ENCODE results near the gene TRNP1. TPM values are rescaled to one million over a fixed set of nuclear protein-coding genes. Genes with fewer than 3 reads are reported as not detected.

The TRNP1 gene
- 10 to 100 TPM; 14.3 to 21.2 TPM for total RNA-seq
- 9.0 TPM for polyA plus RNA-seq (2013, experiment 1 of 2)
- 8.0 TPM for polyA plus RNA-seq (2013, experiment 2 of 2)
- long read RNA-seq, experiment 1, transcript TRNP1-201 (2 exons, 1,958 nt) = major isoform, 9 of 9 reads
- long read RNA-seq, experiment 1, partial matches to known transcripts = 0 of 9 reads
- long read RNA-seq, experiment 1, other reads (novel, unspliced or antisense) = 0 of 9 reads
- long read RNA-seq, experiment 2, transcript TRNP1-201 (2 exons, 1,958 nt) = major isoform, 46 of 52 reads
- long read RNA-seq, experiment 2, partial matches to known transcripts = 0 of 52 reads
- long read RNA-seq, experiment 2, other reads (novel, unspliced or antisense) = 3 of 52 reads
- long read RNA-seq, experiment 3, partial matches to known transcripts = 0 of 2 reads
- long read RNA-seq, experiment 3, other reads (novel, unspliced or antisense) = 2 of 2 reads
- long read RNA-seq, experiment 4, partial matches to known transcripts = 0 of 1 reads
- long read RNA-seq, experiment 4, other reads (novel, unspliced or antisense) = 0 of 1 reads

GRCh38 chr1:26993237-26994019 is at the start of gene TRNP1:
TSS of gene TRNP1 (plus strand) at chr1:26993692. CDS start at chr1:26993787, 95 bp downstream.
- H3K9me3 ChIP-seq (ENCODE audit: control insufficient read depth, low read length) = no peaks in the 10 kb centered on the region
- Mint-ChIP-seq H3K9me3 (no peaks in the 10 kb centered on the region), H3K27ac (peak within 1 kb of the TSS; percentile 86), H3K4me1 (peaks cover 41% of the 10 kb centered on the region), H3K27me3 (ENCODE audit: insufficient read depth) (peaks cover 16% of the 10 kb centered on the region), H3K4me3 (peak within 1 kb of the TSS; percentile 75), H3K36me3 (ENCODE audit: low read depth) (peaks cover 2% of the 10 kb centered on the region)
- H3K27me3 ChIP-seq (ENCODE audit: control insufficient read depth, insufficient read depth, low read length, poor library complexity, severe bottlenecking) = no peaks in the 10 kb centered on the region
- DNase-seq = peak; percentile 97
- H3K9ac ChIP-seq (ENCODE audit: extremely low read depth, low read length, poor library complexity, severe bottlenecking) = peak within 1 kb of the TSS; percentile 47
- no peak within 1 kb of the TSS for H3K27ac ChIP-seq (ENCODE audit: low read depth, low read length)
- WGBS, 2 experiments (ENCODE audit: insufficient coverage in 1 of 2, insufficient read length in 1 of 2) = 0 to 1% methylated on average over 14 to 56 of the region's 61 CpGs
- H3K4me1 ChIP-seq (ENCODE audit: control insufficient read depth, insufficient read depth, low read length) = peaks cover 11% of the 10 kb centered on the region
- no peaks in the 10 kb centered on the region for H3K36me3 ChIP-seq (ENCODE audit: control insufficient read depth, insufficient read depth, low read length)
- peak within 1 kb of the TSS; percentile 86 for H3K4me3 ChIP-seq (ENCODE audit: low read length)
- TF ChIP-seq CTCF (conservative IDR thresholded peaks at IDR 0.05) = no peak

- H3K27ac ChIP-seq (ENCODE audit: low read depth, low read length) = no peak overlapping the region
- Mint-ChIP-seq H3K27me3 (ENCODE audit: insufficient read depth) (no peaks in the 10 kb centered on the region), H3K27ac (no peak overlapping the region), H3K4me1 (peaks cover 17% of the 10 kb centered on the region), H3K9me3 (peaks cover 3% of the 10 kb centered on the region), H3K36me3 (ENCODE audit: low read depth) (peaks cover 66% of the 10 kb centered on the region), H3K4me3 (no peak overlapping the region)
- no peaks in the 10 kb centered on the region for H3K27me3 ChIP-seq (ENCODE audit: control insufficient read depth, insufficient read depth, low read length, poor library complexity, severe bottlenecking)
- no peak overlapping the region for H3K4me3 ChIP-seq (ENCODE audit: low read length)
- H3K4me1 ChIP-seq (ENCODE audit: control insufficient read depth, insufficient read depth, low read length) = peaks cover 9% of the 10 kb centered on the region
- no peaks in the 10 kb centered on the region for H3K9me3 ChIP-seq (ENCODE audit: control insufficient read depth, low read length)
- no peak for TF ChIP-seq CTCF (conservative IDR thresholded peaks at IDR 0.05)
- no peak for DNase-seq
- peaks cover 65% of the 10 kb centered on the region for H3K36me3 ChIP-seq (ENCODE audit: control insufficient read depth, insufficient read depth, low read length)
- H3K9ac ChIP-seq (ENCODE audit: extremely low read depth, low read length, poor library complexity, severe bottlenecking) = no peak overlapping the region
- 92 to 100% methylated on average over 2 of the region's 2 CpGs for WGBS, 2 experiments (ENCODE audit: insufficient coverage in 1 of 2, insufficient read length in 1 of 2)
Observed at GRCh38 chr1:26945138-26945537, 48.4 kb upstream of the TRNP1 start.

- no peaks in the 10 kb centered on the region for H3K27me3 ChIP-seq (ENCODE audit: control insufficient read depth, insufficient read depth, low read length, poor library complexity, severe bottlenecking)
- Mint-ChIP-seq H3K9me3 (peaks cover 3% of the 10 kb centered on the region), H3K27ac (no peak overlapping the region), H3K4me1 (peaks cover 17% of the 10 kb centered on the region), H3K4me3 (no peak overlapping the region), H3K36me3 (ENCODE audit: low read depth) (peaks cover 68% of the 10 kb centered on the region), H3K27me3 (ENCODE audit: insufficient read depth) (no peaks in the 10 kb centered on the region)
- H3K4me3 ChIP-seq (ENCODE audit: low read length) = no peak overlapping the region
- no peaks in the 10 kb centered on the region for H3K9me3 ChIP-seq (ENCODE audit: control insufficient read depth, low read length)
- peaks cover 9% of the 10 kb centered on the region for H3K4me1 ChIP-seq (ENCODE audit: control insufficient read depth, insufficient read depth, low read length)
- peaks cover 65% of the 10 kb centered on the region for H3K36me3 ChIP-seq (ENCODE audit: control insufficient read depth, insufficient read depth, low read length)
- no peak overlapping the region for H3K27ac ChIP-seq (ENCODE audit: low read depth, low read length)
- WGBS, 2 experiments (ENCODE audit: insufficient coverage in 1 of 2, insufficient read length in 1 of 2) = 92 to 98% methylated on average over 8 of the region's 8 CpGs
- no peak for DNase-seq
- no peak for TF ChIP-seq CTCF (conservative IDR thresholded peaks at IDR 0.05)
- H3K9ac ChIP-seq (ENCODE audit: extremely low read depth, low read length, poor library complexity, severe bottlenecking) = no peak overlapping the region
Observed at GRCh38 chr1:26945728-26946127, 47.8 kb upstream of the TRNP1 start.

Data from endodermal cell (in vitro differentiated cells).